HL-60 (cell line): ENCODE results near the gene DHRS9.

Source experiments
- DNase-seq, 2 experiments: peaks; one replicate each; pipeline ENCODE4 v3.0.0-alpha.2; 2010 to 2020; ENCODE audit warnings: low read depth in 1 of 2, low spot score in 1 of 2
- H3K27ac ChIP-seq: fragments of 250-450 bp; sonication (Bioruptor Pico); replicated peaks from 2 replicates; pipeline ENCODE4 v1.5.1; 2020; ENCODE audit warnings: mild to moderate bottlenecking, moderate library complexity
- H3K27me3 ChIP-seq: fragments of 250-450 bp; sonication (Bioruptor Pico); 2 replicates; pipeline ENCODE4 v1.5.1; 2021; ENCODE audit warnings: mild to moderate bottlenecking, moderate library complexity; ENCODE audit not compliant: insufficient read depth, poor library complexity, severe bottlenecking
- H3K4me3 ChIP-seq: replicated peaks from 2 replicates; pipeline ENCODE4 v1.5.1; 2011; ENCODE audit warnings: mild to moderate bottlenecking, control low read depth, low read length; ENCODE audit not compliant: insufficient read depth
- CTCF ChIP-seq: IDR thresholded peaks from one replicate; pipeline ENCODE4 v1.5.1; 2011; ENCODE audit warnings: low read length, control low read depth, inconsistent platforms; ENCODE audit not compliant: insufficient read depth
- GABPA ChIP-seq: IDR thresholded peaks from 2 replicates; pipeline ENCODE4 v1.6.1; 2012; ENCODE audit warnings: low read depth
- POLR2AphosphoS5 ChIP-seq: IDR thresholded peaks from 2 replicates; pipeline ENCODE4 v1.6.1; 2012; ENCODE audit warnings: low read depth
- REST ChIP-seq: IDR thresholded peaks from 2 replicates; pipeline ENCODE4 v1.6.1; 2012; ENCODE audit warnings: low read depth; ENCODE audit not compliant: insufficient replicate concordance
- SPI1 ChIP-seq: IDR thresholded peaks from 2 replicates; pipeline ENCODE4 v1.6.1; 2012; ENCODE audit warnings: low read depth, mild to moderate bottlenecking, borderline replicate concordance

The DHRS9 gene

GRCh38 chr2:169073963-169074751, 4.8 kb downstream of the DHRS9 start:
- no peak overlapping the region for H3K4me3 ChIP-seq
- no peak for TF ChIP-seq POLR2AphosphoS5
- TF ChIP-seq SPI1, result no peak
- TF ChIP-seq REST, result no peak
- TF ChIP-seq CTCF, result no peak
- no peak for TF ChIP-seq GABPA
- no peaks in the 10 kb centered on the region for H3K27me3 ChIP-seq
- H3K27ac ChIP-seq, result peak overlapping the region; percentile 94
- DNase-seq, result no peak

- H3K27me3 ChIP-seq, result no peaks in the 10 kb centered on the region
- DNase-seq, result no peak
- H3K4me3 ChIP-seq, result no peak overlapping the region
- TF ChIP-seq POLR2AphosphoS5, result no peak
- TF ChIP-seq SPI1, result no peak
- TF ChIP-seq GABPA, result no peak
- TF ChIP-seq CTCF, result no peak
- TF ChIP-seq REST, result no peak
- H3K27ac ChIP-seq, result no peak overlapping the region
Measured at GRCh38 chr2:169077674-169078240, 8.4 kb downstream of the DHRS9 start.

- H3K27me3 ChIP-seq, result no peaks in the 10 kb centered on the region
- DNase-seq, result peak in 1 of 2 experiments; percentile 77
Measured at GRCh38 chr2:169080250-169081069, 11.1 kb downstream of the DHRS9 start.

More at GRCh38 chr2:169080250-169081069, 11.1 kb downstream of the DHRS9 start:
- no peak for TF ChIP-seq REST
- no peak for TF ChIP-seq CTCF
- TF ChIP-seq POLR2AphosphoS5, result no peak
- peak; percentile 99 for TF ChIP-seq SPI1
- no peak for TF ChIP-seq GABPA
- Histone ChIP-seq H3K4me3 (no peak overlapping the region), H3K27ac (peak overlapping the region; percentile 31; the same call in 1 of the 2 replicates)
